ENCODE results near the gene SLF2. TPM values are rescaled to one million over a fixed set of nuclear protein-coding genes. Genes with fewer than 3 reads are reported as not detected.

The SLF2 gene
- total RNA-seq, 1 experiment from 2014 or later, result 14.3 TPM

DNA sequence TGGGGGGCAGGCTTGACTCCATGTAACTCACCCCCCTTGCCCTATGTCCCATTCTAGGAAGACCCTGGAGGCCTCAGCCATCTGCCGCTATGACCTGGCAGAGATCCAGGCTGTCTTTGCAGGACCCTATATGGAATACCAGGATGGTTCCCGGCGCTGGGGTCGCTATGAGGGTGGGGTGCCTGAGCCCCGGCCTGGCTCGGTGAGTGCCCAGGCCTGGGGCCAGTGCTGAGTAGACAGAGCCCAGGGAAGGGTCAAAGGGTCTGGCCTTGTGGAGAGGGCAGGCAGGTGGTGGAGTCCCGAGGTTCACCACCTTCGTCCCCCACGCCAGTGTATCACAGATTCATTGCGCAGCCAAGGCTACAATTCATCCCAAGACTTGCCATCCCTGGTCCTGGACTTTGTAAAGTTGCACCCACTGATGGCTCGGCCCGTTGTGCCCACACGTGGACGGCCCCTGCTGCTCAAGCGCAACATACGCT lies 67.1 kb downstream of the SLF2 start (continued):
- TF ChIP-seq, protein P1, sequence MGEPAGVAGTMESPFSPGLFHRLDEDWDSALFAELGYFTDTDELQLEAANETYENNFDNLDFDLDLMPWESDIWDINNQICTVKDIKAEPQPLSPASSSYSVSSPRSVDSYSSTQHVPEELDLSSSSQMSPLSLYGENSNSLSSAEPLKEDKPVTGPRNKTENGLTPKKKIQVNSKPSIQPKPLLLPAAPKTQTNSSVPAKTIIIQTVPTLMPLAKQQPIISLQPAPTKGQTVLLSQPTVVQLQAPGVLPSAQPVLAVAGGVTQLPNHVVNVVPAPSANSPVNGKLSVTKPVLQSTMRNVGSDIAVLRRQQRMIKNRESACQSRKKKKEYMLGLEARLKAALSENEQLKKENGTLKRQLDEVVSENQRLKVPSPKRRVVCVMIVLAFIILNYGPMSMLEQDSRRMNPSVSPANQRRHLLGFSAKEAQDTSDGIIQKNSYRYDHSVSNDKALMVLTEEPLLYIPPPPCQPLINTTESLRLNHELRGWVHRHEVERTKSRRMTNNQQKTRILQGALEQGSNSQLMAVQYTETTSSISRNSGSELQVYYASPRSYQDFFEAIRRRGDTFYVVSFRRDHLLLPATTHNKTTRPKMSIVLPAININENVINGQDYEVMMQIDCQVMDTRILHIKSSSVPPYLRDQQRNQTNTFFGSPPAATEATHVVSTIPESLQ (CRISPR knock-in tag; IDR thresholded peaks at IDR 0.05), result no peak
- no peak for TF ChIP-seq EMX1 (CRISPR knock-in tag; IDR thresholded peaks at IDR 0.05)
- TF ChIP-seq, protein P2, sequence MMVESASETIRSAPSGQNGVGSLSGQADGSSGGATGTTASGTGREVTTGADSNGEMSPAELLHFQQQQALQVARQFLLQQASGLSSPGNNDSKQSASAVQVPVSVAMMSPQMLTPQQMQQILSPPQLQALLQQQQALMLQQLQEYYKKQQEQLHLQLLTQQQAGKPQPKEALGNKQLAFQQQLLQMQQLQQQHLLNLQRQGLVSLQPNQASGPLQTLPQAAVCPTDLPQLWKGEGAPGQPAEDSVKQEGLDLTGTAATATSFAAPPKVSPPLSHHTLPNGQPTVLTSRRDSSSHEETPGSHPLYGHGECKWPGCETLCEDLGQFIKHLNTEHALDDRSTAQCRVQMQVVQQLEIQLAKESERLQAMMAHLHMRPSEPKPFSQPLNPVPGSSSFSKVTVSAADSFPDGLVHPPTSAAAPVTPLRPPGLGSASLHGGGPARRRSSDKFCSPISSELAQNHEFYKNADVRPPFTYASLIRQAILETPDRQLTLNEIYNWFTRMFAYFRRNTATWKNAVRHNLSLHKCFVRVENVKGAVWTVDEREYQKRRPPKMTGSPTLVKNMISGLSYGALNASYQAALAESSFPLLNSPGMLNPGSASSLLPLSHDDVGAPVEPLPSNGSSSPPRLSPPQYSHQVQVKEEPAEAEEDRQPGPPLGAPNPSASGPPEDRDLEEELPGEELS (CRISPR knock-in tag; IDR thresholded peaks at IDR 0.05), result no peak

DNA sequence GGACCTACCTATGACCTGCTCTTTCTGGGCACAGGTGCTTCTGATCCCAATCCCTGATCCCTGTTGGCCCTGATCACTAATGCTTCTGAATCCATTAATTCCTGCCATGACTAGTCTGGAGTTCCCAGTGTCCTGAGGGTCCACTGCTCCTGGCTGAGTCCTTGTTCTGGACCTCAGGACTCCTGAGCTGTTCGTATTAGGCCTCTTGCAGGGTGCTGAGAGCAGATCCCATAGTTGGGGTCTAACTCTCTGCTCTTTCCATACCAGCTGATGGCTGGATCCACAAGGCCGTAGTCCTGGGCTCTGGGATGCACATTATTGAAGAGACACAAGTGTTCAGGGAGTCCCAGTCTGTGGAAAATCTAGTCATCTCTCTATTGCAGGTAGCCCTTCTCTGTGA lies 67.5 kb downstream of the SLF2 start:
- CTCF ChIA-PET, result no interaction called here

DNA sequence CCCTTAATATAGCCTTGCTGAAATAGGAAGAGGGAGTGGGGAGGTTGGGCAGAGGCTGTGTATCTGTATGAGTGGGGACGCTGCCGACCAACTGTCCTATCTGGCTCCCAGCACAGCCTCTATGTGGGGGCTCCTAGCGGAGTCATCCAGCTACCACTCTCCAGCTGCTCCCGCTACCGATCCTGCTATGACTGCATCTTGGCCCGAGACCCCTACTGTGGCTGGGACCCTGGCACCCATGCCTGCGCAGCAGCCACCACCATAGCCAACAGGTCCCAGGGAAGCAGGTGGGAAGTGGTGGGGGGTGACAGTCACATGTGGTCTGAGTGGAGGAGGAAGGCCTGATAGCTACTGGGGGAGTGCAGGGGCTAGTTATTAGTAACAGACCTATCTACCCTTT lies 67.9 kb downstream of the SLF2 start:
- DNase-seq (ENCODE audit: low spot score), result no peak
- ChIA-PET CTCF (interaction anchor here (1.0 to 1.3 kb wide), 2 partner anchors 12 to 33 kb away, joined by 3 to 5 read pairs; partner anchors contain the start of gene SEMA4G), POLR2A (no interaction called here)
- Mint-ChIP-seq H3K27ac (no peak overlapping the region), H3K27me3 (ENCODE audit: low read depth) (no peaks in the 10 kb centered on the region; the same call in 1 of the 2 replicates), H3K4me3 (no peak overlapping the region), H3K36me3 (0 out of 2 replicates have a peak, but pooled peaks cover 3% of the 10 kb centered on the region), H3K9me3 (no peaks in the 10 kb centered on the region), H3K4me1 (no peaks in the 10 kb centered on the region)
- ATAC-seq, result no peak
- TF ChIP-seq MYBL2 (CRISPR knock-in tag; IDR thresholded peaks at IDR 0.05), result no peak
- TF ChIP-seq, protein P3, sequence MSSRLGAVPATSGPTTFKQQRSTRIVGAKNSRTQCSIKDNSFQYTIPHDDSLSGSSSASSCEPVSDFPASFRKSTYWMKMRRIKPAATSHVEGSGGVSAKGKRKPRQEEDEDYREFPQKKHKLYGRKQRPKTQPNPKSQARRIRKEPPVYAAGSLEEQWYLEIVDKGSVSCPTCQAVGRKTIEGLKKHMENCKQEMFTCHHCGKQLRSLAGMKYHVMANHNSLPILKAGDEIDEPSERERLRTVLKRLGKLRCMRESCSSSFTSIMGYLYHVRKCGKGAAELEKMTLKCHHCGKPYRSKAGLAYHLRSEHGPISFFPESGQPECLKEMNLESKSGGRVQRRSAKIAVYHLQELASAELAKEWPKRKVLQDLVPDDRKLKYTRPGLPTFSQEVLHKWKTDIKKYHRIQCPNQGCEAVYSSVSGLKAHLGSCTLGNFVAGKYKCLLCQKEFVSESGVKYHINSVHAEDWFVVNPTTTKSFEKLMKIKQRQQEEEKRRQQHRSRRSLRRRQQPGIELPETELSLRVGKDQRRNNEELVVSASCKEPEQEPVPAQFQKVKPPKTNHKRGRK (CRISPR knock-in tag; IDR thresholded peaks at IDR 0.05; ENCODE audit: borderline replicate concordance), result no peak
- TF ChIP-seq, protein P4, sequence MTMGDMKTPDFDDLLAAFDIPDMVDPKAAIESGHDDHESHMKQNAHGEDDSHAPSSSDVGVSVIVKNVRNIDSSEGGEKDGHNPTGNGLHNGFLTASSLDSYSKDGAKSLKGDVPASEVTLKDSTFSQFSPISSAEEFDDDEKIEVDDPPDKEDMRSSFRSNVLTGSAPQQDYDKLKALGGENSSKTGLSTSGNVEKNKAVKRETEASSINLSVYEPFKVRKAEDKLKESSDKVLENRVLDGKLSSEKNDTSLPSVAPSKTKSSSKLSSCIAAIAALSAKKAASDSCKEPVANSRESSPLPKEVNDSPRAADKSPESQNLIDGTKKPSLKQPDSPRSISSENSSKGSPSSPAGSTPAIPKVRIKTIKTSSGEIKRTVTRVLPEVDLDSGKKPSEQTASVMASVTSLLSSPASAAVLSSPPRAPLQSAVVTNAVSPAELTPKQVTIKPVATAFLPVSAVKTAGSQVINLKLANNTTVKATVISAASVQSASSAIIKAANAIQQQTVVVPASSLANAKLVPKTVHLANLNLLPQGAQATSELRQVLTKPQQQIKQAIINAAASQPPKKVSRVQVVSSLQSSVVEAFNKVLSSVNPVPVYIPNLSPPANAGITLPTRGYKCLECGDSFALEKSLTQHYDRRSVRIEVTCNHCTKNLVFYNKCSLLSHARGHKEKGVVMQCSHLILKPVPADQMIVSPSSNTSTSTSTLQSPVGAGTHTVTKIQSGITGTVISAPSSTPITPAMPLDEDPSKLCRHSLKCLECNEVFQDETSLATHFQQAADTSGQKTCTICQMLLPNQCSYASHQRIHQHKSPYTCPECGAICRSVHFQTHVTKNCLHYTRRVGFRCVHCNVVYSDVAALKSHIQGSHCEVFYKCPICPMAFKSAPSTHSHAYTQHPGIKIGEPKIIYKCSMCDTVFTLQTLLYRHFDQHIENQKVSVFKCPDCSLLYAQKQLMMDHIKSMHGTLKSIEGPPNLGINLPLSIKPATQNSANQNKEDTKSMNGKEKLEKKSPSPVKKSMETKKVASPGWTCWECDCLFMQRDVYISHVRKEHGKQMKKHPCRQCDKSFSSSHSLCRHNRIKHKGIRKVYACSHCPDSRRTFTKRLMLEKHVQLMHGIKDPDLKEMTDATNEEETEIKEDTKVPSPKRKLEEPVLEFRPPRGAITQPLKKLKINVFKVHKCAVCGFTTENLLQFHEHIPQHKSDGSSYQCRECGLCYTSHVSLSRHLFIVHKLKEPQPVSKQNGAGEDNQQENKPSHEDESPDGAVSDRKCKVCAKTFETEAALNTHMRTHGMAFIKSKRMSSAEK (CRISPR knock-in tag; IDR thresholded peaks at IDR 0.05; ENCODE audit: borderline replicate concordance), result no peak
- TF ChIP-seq, protein P5, sequence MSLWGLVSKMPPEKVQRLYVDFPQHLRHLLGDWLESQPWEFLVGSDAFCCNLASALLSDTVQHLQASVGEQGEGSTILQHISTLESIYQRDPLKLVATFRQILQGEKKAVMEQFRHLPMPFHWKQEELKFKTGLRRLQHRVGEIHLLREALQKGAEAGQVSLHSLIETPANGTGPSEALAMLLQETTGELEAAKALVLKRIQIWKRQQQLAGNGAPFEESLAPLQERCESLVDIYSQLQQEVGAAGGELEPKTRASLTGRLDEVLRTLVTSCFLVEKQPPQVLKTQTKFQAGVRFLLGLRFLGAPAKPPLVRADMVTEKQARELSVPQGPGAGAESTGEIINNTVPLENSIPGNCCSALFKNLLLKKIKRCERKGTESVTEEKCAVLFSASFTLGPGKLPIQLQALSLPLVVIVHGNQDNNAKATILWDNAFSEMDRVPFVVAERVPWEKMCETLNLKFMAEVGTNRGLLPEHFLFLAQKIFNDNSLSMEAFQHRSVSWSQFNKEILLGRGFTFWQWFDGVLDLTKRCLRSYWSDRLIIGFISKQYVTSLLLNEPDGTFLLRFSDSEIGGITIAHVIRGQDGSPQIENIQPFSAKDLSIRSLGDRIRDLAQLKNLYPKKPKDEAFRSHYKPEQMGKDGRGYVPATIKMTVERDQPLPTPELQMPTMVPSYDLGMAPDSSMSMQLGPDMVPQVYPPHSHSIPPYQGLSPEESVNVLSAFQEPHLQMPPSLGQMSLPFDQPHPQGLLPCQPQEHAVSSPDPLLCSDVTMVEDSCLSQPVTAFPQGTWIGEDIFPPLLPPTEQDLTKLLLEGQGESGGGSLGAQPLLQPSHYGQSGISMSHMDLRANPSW (CRISPR knock-in tag; conservative IDR thresholded peaks at IDR 0.05; ENCODE audit: low read depth), result no peak
- TF ChIP-seq, protein P6, sequence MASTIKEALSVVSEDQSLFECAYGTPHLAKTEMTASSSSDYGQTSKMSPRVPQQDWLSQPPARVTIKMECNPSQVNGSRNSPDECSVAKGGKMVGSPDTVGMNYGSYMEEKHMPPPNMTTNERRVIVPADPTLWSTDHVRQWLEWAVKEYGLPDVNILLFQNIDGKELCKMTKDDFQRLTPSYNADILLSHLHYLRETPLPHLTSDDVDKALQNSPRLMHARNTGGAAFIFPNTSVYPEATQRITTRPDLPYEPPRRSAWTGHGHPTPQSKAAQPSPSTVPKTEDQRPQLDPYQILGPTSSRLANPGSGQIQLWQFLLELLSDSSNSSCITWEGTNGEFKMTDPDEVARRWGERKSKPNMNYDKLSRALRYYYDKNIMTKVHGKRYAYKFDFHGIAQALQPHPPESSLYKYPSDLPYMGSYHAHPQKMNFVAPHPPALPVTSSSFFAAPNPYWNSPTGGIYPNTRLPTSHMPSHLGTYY (CRISPR knock-in tag; IDR thresholded peaks at IDR 0.05), result no peak
- TF ChIP-seq, protein P7, sequence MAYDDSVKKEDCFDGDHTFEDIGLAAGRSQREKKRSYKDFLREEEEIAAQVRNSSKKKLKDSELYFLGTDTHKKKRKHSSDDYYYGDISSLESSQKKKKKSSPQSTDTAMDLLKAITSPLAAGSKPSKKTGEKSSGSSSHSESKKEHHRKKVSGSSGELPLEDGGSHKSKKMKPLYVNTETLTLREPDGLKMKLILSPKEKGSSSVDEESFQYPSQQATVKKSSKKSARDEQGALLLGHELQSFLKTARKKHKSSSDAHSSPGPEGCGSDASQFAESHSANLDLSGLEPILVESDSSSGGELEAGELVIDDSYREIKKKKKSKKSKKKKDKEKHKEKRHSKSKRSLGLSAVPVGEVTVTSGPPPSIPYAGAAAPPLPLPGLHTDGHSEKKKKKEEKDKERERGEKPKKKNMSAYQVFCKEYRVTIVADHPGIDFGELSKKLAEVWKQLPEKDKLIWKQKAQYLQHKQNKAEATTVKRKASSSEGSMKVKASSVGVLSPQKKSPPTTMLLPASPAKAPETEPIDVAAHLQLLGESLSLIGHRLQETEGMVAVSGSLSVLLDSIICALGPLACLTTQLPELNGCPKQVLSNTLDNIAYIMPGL (CRISPR knock-in tag; IDR thresholded peaks at IDR 0.05), result no peak
- TF ChIP-seq RORB (CRISPR knock-in tag; IDR thresholded peaks at IDR 0.05), result no peak
- TF ChIP-seq, protein P8, sequence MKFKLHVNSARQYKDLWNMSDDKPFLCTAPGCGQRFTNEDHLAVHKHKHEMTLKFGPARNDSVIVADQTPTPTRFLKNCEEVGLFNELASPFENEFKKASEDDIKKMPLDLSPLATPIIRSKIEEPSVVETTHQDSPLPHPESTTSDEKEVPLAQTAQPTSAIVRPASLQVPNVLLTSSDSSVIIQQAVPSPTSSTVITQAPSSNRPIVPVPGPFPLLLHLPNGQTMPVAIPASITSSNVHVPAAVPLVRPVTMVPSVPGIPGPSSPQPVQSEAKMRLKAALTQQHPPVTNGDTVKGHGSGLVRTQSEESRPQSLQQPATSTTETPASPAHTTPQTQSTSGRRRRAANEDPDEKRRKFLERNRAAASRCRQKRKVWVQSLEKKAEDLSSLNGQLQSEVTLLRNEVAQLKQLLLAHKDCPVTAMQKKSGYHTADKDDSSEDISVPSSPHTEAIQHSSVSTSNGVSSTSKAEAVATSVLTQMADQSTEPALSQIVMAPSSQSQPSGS (CRISPR knock-in tag; IDR thresholded peaks at IDR 0.05; ENCODE audit: borderline replicate concordance, low read depth), result no peak
- TF ChIP-seq ETV6 (CRISPR knock-in tag; IDR thresholded peaks at IDR 0.05), result no peak

More for the DNA sequence above, 67.5 kb downstream of the SLF2 start:
- DNase-seq (ENCODE audit: low spot score) (no peak), ATAC-seq (no peak)
- Mint-ChIP-seq H3K9me3 (no peaks in the 10 kb centered on the region), H3K4me3 (no peak overlapping the region), H3K4me1 (no peaks in the 10 kb centered on the region), H3K27ac (no peak overlapping the region), H3K36me3 (0 out of 2 replicates have a peak, but pooled peaks cover 3% of the 10 kb centered on the region), H3K27me3 (ENCODE audit: low read depth) (no peaks in the 10 kb centered on the region; the same call in 1 of the 2 replicates)
- TF ChIP-seq, protein P9, sequence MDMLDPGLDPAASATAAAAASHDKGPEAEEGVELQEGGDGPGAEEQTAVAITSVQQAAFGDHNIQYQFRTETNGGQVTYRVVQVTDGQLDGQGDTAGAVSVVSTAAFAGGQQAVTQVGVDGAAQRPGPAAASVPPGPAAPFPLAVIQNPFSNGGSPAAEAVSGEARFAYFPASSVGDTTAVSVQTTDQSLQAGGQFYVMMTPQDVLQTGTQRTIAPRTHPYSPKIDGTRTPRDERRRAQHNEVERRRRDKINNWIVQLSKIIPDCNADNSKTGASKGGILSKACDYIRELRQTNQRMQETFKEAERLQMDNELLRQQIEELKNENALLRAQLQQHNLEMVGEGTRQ (CRISPR knock-in tag; IDR thresholded peaks at IDR 0.05), result no peak
- POLR2A ChIA-PET, result no interaction called here

Measured in WTC11 (cell line).